ENCODE results near the gene STATH.

Gene STATH

GRCh38 chr4:69977582-69977981 lies 18.2 kb upstream of the STATH start:
- DNase-seq, result no peak
- no peaks in the 10 kb centered on the region for H3K4me1 ChIP-seq (ENCODE audit: low read length)
- H3K9me2 ChIP-seq (replicated peaks; ENCODE audit: insufficient read depth, low read length), result no peaks in the 10 kb centered on the region
- H3K4me3 ChIP-seq (ENCODE audit: low read length), result no peak overlapping the region
- no peaks in the 10 kb centered on the region for H3K79me2 ChIP-seq (ENCODE audit: low read length)
- H3K36me3 ChIP-seq (replicated peaks; ENCODE audit: insufficient read depth, low read length), result no peaks in the 10 kb centered on the region
- no peaks in the 10 kb centered on the region for H3K27me3 ChIP-seq (replicated peaks; ENCODE audit: insufficient read depth, low read length)
- no peaks in the 10 kb centered on the region for H4K20me1 ChIP-seq (ENCODE audit: insufficient read depth, low read length)
- H3K4me2 ChIP-seq (ENCODE audit: low read depth, low read length), result no peak overlapping the region
- H2AFZ ChIP-seq (ENCODE audit: low read length), result no peak overlapping the region
- H3F3A ChIP-seq (ENCODE audit: insufficient read depth, low read length), result no peaks in the 10 kb centered on the region
- H3K27ac ChIP-seq (ENCODE audit: low read length), result no peak overlapping the region
- H3K9me3 ChIP-seq (replicated peaks; ENCODE audit: insufficient read depth, low read length), result no peaks in the 10 kb centered on the region
- TF ChIP-seq EZH2phosphoT487 (IDR thresholded peaks at IDR 0.05; ENCODE audit: low read length) (no peak), EZH2 (optimal IDR thresholded peaks at IDR 0.05; ENCODE audit: low read depth, low read length) (no peak), CTCF (IDR thresholded peaks at IDR 0.05; ENCODE audit: low read length) (no peak)
- H3K9ac ChIP-seq (ENCODE audit: low read length), result no peak overlapping the region

GRCh38 chr4:69984030-69984443 lies 11.7 kb upstream of the STATH start:
- H3K9me2 ChIP-seq (replicated peaks; ENCODE audit: insufficient read depth, low read length), result no peaks in the 10 kb centered on the region
- peak; percentile 49 for DNase-seq
- no peak overlapping the region; the same call in 1 of the 2 replicates for H3K27ac ChIP-seq (ENCODE audit: low read length)
- TF ChIP-seq CTCF (IDR thresholded peaks at IDR 0.05; ENCODE audit: low read length) (no peak), EZH2phosphoT487 (IDR thresholded peaks at IDR 0.05; ENCODE audit: low read length) (no peak), EZH2 (optimal IDR thresholded peaks at IDR 0.05; ENCODE audit: low read depth, low read length) (no peak)
- H3K36me3 ChIP-seq (replicated peaks; ENCODE audit: insufficient read depth, low read length), result no peaks in the 10 kb centered on the region
- no peaks in the 10 kb centered on the region for H3K9me3 ChIP-seq (replicated peaks; ENCODE audit: insufficient read depth, low read length)
- H4K20me1 ChIP-seq (ENCODE audit: insufficient read depth, low read length), result no peaks in the 10 kb centered on the region
- H3K4me3 ChIP-seq (ENCODE audit: low read length), result no peak overlapping the region
- H3K4me1 ChIP-seq (ENCODE audit: low read length), result no peaks in the 10 kb centered on the region
- no peaks in the 10 kb centered on the region for H3K79me2 ChIP-seq (ENCODE audit: low read length)
- H3K4me2 ChIP-seq (ENCODE audit: low read depth, low read length), result no peak overlapping the region
- H2AFZ ChIP-seq (ENCODE audit: low read length), result 0 out of 2 replicates have a peak overlapping the region, but pooled peaks have one; percentile 23
- H3K9ac ChIP-seq (ENCODE audit: low read length), result no peak overlapping the region
- H3K27me3 ChIP-seq (replicated peaks; ENCODE audit: insufficient read depth, low read length), result no peaks in the 10 kb centered on the region
- H3F3A ChIP-seq (ENCODE audit: insufficient read depth, low read length), result no peaks in the 10 kb centered on the region

- Histone ChIP-seq H3F3A (ENCODE audit: insufficient read depth, low read length) (no peaks in the 10 kb centered on the region), H3K9me3 (replicated peaks; ENCODE audit: insufficient read depth, low read length) (no peaks in the 10 kb centered on the region), H3K4me2 (ENCODE audit: low read depth, low read length) (no peak overlapping the region), H3K4me1 (ENCODE audit: low read length) (no peaks in the 10 kb centered on the region), H3K79me2 (ENCODE audit: low read length) (no peaks in the 10 kb centered on the region), H3K9ac (ENCODE audit: low read length) (no peak overlapping the region), H3K27ac (ENCODE audit: low read length) (no peak overlapping the region), H2AFZ (ENCODE audit: low read length) (no peak overlapping the region), H3K4me3 (ENCODE audit: low read length) (no peak overlapping the region), H3K36me3 (replicated peaks; ENCODE audit: insufficient read depth, low read length) (no peaks in the 10 kb centered on the region), H3K9me2 (replicated peaks; ENCODE audit: insufficient read depth, low read length) (no peaks in the 10 kb centered on the region), H4K20me1 (ENCODE audit: insufficient read depth, low read length) (no peaks in the 10 kb centered on the region), H3K27me3 (replicated peaks; ENCODE audit: insufficient read depth, low read length) (no peaks in the 10 kb centered on the region)
- no peak for DNase-seq
- TF ChIP-seq CTCF (IDR thresholded peaks at IDR 0.05; ENCODE audit: low read length) (no peak), EZH2 (optimal IDR thresholded peaks at IDR 0.05; ENCODE audit: low read depth, low read length) (no peak), EZH2phosphoT487 (IDR thresholded peaks at IDR 0.05; ENCODE audit: low read length) (no peak)
Measured at GRCh38 chr4:69986663-69987062, 9.1 kb upstream of the STATH start.
